Liver (tissue), 9 donors: Measurements from ENCODE around the gene MPRIP. TPM values are rescaled to one million over a fixed set of nuclear protein-coding genes. Genes with fewer than 3 reads are reported as not detected.

Experiments
- DNase-seq: peaks from one replicate; pipeline ENCODE4 v3.0.0-alpha.2; 2017; ENCODE audit warnings: low spot score
- H3K27ac ChIP-seq, 2 donors: one replicate each; pipeline ENCODE4 v1.7.0; 2013; ENCODE audit warnings: inconsistent platforms in 2 of 2, low read length in 2 of 2, control low read depth in 1 of 2, low read depth in 1 of 2, mild to moderate bottlenecking in 1 of 2
- H3K27me3 ChIP-seq, 4 donors: one replicate each; pipeline versions ENCODE4 v1.6.1 to v1.7.0; 2013; ENCODE audit warnings: low read length in 3 of 4, inconsistent platforms in 1 of 4, mild to moderate bottlenecking in 1 of 4, moderate library complexity in 1 of 4; ENCODE audit not compliant: control insufficient read depth in 4 of 4, insufficient read depth in 4 of 4
- H3K36me3 ChIP-seq, 4 donors: one replicate each; pipeline versions ENCODE4 v1.6.1 to v1.7.0; 2013; ENCODE audit warnings: low read length in 3 of 4, mild to moderate bottlenecking in 3 of 4, low read depth in 1 of 4, moderate library complexity in 1 of 4; ENCODE audit not compliant: control insufficient read depth in 4 of 4, insufficient read depth in 3 of 4
- H3K4me1 ChIP-seq, 4 donors: one replicate each; pipeline versions ENCODE4 v1.6.1 to v1.7.0; 2013; ENCODE audit warnings: low read length in 3 of 4, mild to moderate bottlenecking in 3 of 4, moderate library complexity in 1 of 4; ENCODE audit not compliant: control insufficient read depth in 4 of 4, insufficient read depth in 4 of 4
- H3K4me3 ChIP-seq, 3 donors: one replicate each; pipeline versions ENCODE4 v1.6.1 to v1.7.0; 2013; ENCODE audit warnings: low read length in 3 of 3, control low read depth in 1 of 3, low read depth in 1 of 3, mild to moderate bottlenecking in 1 of 3
- H3K9ac ChIP-seq, 2 donors: one replicate each; pipeline ENCODE4 v1.7.0; 2013; ENCODE audit warnings: low read length in 2 of 2, mild to moderate bottlenecking in 2 of 2, moderate library complexity in 2 of 2, control low read depth in 1 of 2, low read depth in 1 of 2
- H3K9me3 ChIP-seq, 4 donors: one replicate each; pipeline versions ENCODE4 v1.6.1 to v1.7.0; 2013; ENCODE audit warnings: low read length in 3 of 4; ENCODE audit not compliant: control insufficient read depth in 4 of 4
- EGR1 ChIP-seq, 2 donors: IDR thresholded peaks; 2 replicates each; pipeline ENCODE4 v1.6.1; 2016 to 2018; ENCODE audit warnings: antibody characterized with exemption in 2 of 2, low read depth in 2 of 2
- FOXA1 ChIP-seq: IDR thresholded peaks from 2 replicates; pipeline ENCODE4 v1.6.1; 2016; ENCODE audit warnings: antibody characterized with exemption
- FOXA2 ChIP-seq: IDR thresholded peaks from 2 replicates; pipeline ENCODE4 v1.6.1; 2016; ENCODE audit warnings: antibody characterized with exemption
- GABPA ChIP-seq, 2 donors: IDR thresholded peaks in 1 of 2; conservative IDR thresholded peaks in 1 of 2; 2 replicates each; pipeline ENCODE4 v1.6.1; 2016; ENCODE audit warnings: antibody characterized with exemption in 2 of 2, mild to moderate bottlenecking in 1 of 2, moderate library complexity in 1 of 2
- HNF4A ChIP-seq, 2 donors: conservative IDR thresholded peaks; 2 replicates each; pipeline ENCODE4 v1.6.1; 2016; ENCODE audit warnings: antibody characterized with exemption in 2 of 2, mild to moderate bottlenecking in 2 of 2
- HNF4G ChIP-seq: IDR thresholded peaks from 2 replicates; pipeline ENCODE4 v1.6.1; 2016; ENCODE audit warnings: antibody characterized with exemption
- JUND ChIP-seq, 2 donors: IDR thresholded peaks; 2 replicates each; pipeline ENCODE4 v1.6.1; 2016; ENCODE audit warnings: antibody characterized with exemption in 2 of 2
- NR2F2 ChIP-seq: IDR thresholded peaks from 2 replicates; pipeline ENCODE4 v1.6.1; 2016; ENCODE audit warnings: antibody characterized with exemption
- RAD21 ChIP-seq, 2 donors: IDR thresholded peaks; 2 replicates each; pipeline ENCODE4 v1.6.1; 2016; ENCODE audit warnings: antibody characterized with exemption in 2 of 2, mild to moderate bottlenecking in 2 of 2
- REST ChIP-seq: IDR thresholded peaks from 2 replicates; pipeline ENCODE4 v1.6.1; 2016; ENCODE audit warnings: antibody characterized with exemption, mild to moderate bottlenecking
- RXRA ChIP-seq, 2 donors: IDR thresholded peaks; 2 replicates each; pipeline ENCODE4 v1.6.1; 2017 to 2018; ENCODE audit warnings: antibody characterized with exemption in 2 of 2, mild to moderate bottlenecking in 1 of 2
- SP1 ChIP-seq: IDR thresholded peaks from 2 replicates; pipeline ENCODE4 v1.6.1; 2018; ENCODE audit warnings: antibody characterized with exemption, mild to moderate bottlenecking
- TAF1 ChIP-seq: conservative IDR thresholded peaks from 2 replicates; pipeline ENCODE4 v1.6.1; 2016; ENCODE audit warnings: antibody characterized with exemption, mild to moderate bottlenecking
- YY1 ChIP-seq: IDR thresholded peaks from 2 replicates; pipeline ENCODE4 v1.6.1; 2016; ENCODE audit warnings: antibody characterized with exemption, mild to moderate bottlenecking
- ZBTB33 ChIP-seq: IDR thresholded peaks from 2 replicates; pipeline ENCODE4 v1.6.1; 2016; ENCODE audit warnings: antibody characterized with exemption
- WGBS: extraction: QIAGEN DNeasy Blood & Tissue Kit; methylation state at CpG from one replicate; pipeline ENCODE4 v1.1.7; 2013; 5-methylcytosine and 5-hydroxymethylcytosine counted together
- polyA plus RNA-seq, 2 donors: library from polyadenylated mRNA; stranded (reverse) in 1 of 2; unstranded in 1 of 2; fragments of 200-250 nt in 1 of 2; fragments of >200 nt in 1 of 2; fragmentation: Nextera tagmentation in 1 of 2; extraction: Ambion mirVana in 1 of 2; gene quantifications; one replicate each; pipeline versions ENCODE4 v1.2.1 to v1.2.3, GENCODE V29; 2013 to 2015
- total RNA-seq, 2 donors: library from RNA; depleted of rRNA; stranded (reverse); fragments of >200 nt; gene quantifications; one replicate each; pipeline ENCODE4 v1.2.3, GENCODE V29; 2014
- TF ChIP-seq, protein P1 (sequence below): IDR thresholded peaks from 2 replicates; pipeline ENCODE4 v1.6.1; 2016; ENCODE audit warnings: antibody characterized with exemption
- TF ChIP-seq, protein P2 (sequence below): IDR thresholded peaks from 2 replicates; pipeline ENCODE4 v1.6.1; 2016; ENCODE audit warnings: antibody characterized with exemption
- TF ChIP-seq, protein P3 (sequence below): fragments of 150-350 bp; IDR thresholded peaks from 2 replicates; pipeline ENCODE4 v1.5.1; 2017; ENCODE audit warnings: improper control_type of control experiment, low read depth, low read length; ENCODE audit not compliant: missing input control
- donor health status: healthy.
- donor health status: healthy.
- donor health status: healthy.
- donor health status: healthy.
- donor health status: healthy.

The MPRIP gene
- total and polyA plus RNA-seq, 4 donors, result 21.2 to 61.9 (median 34.7) TPM

GRCh38 chr17:17188586-17188985, 146.3 kb downstream of the MPRIP start:
- no peak for DNase-seq
- Histone ChIP-seq H3K4me3 (no peak overlapping the region), H3K27me3 (no peaks in the 10 kb centered on the region), H3K27ac (no peak overlapping the region), H3K9ac (no peak overlapping the region), H3K9me3 (no peaks in the 10 kb centered on the region), H3K36me3 (peaks cover 3 to 22% (median 9%) of the 10 kb centered on the region in 4 donors), H3K4me1 (peaks cover 0 to 7% (median 0%) of the 10 kb centered on the region in 4 donors)
- 92% methylated on average over 4 of the region's 4 CpGs for WGBS
- no peak for TF ChIP-seq HNF4G
- TF ChIP-seq FOXA1, result no peak
- TF ChIP-seq HNF4A (conservative IDR thresholded peaks at IDR 0.05), result no peak
- no peak for TF ChIP-seq RXRA (IDR thresholded peaks at IDR 0.05)
- no peak for TF ChIP-seq RAD21 (IDR thresholded peaks at IDR 0.05)
- no peak for TF ChIP-seq GABPA (IDR thresholded peaks at IDR 0.05 in 1 of 2, conservative IDR thresholded peaks at IDR 0.05 in 1 of 2)
- TF ChIP-seq, protein P1, sequence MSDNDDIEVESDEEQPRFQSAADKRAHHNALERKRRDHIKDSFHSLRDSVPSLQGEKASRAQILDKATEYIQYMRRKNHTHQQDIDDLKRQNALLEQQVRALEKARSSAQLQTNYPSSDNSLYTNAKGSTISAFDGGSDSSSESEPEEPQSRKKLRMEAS, result no peak
- no peak for TF ChIP-seq FOXA2
- no peak for TF ChIP-seq TAF1
- no peak for TF ChIP-seq ZBTB33
- TF ChIP-seq SP1, result no peak
- no peak for TF ChIP-seq EGR1 (IDR thresholded peaks at IDR 0.05; ENCODE audit: low read depth in 2 of 2)
- TF ChIP-seq, protein P2, sequence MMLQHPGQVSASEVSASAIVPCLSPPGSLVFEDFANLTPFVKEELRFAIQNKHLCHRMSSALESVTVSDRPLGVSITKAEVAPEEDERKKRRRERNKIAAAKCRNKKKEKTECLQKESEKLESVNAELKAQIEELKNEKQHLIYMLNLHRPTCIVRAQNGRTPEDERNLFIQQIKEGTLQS, result no peak
- TF ChIP-seq JUND (IDR thresholded peaks at IDR 0.05), result no peak
- TF ChIP-seq, protein P3, sequence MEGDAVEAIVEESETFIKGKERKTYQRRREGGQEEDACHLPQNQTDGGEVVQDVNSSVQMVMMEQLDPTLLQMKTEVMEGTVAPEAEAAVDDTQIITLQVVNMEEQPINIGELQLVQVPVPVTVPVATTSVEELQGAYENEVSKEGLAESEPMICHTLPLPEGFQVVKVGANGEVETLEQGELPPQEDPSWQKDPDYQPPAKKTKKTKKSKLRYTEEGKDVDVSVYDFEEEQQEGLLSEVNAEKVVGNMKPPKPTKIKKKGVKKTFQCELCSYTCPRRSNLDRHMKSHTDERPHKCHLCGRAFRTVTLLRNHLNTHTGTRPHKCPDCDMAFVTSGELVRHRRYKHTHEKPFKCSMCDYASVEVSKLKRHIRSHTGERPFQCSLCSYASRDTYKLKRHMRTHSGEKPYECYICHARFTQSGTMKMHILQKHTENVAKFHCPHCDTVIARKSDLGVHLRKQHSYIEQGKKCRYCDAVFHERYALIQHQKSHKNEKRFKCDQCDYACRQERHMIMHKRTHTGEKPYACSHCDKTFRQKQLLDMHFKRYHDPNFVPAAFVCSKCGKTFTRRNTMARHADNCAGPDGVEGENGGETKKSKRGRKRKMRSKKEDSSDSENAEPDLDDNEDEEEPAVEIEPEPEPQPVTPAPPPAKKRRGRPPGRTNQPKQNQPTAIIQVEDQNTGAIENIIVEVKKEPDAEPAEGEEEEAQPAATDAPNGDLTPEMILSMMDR, result no peak
- no peak for TF ChIP-seq NR2F2
- no peak for TF ChIP-seq YY1
- no peak for TF ChIP-seq REST
